ENCODE results near the gene ZNF234. TPM values are rescaled to one million over a fixed set of nuclear protein-coding genes. Genes with fewer than 3 reads are reported as not detected.
"Not testable (repeated sequence)": the region's sequence is repeated elsewhere in the genome, so short reads cannot be mapped to it uniquely, and the experiment has no call there.

The ZNF234 gene
- polyA plus RNA-seq, 1 of the 3 experiments (the other 2 are of a cell fraction): 3.1 TPM

- H3K4me3 ChIP-seq (ENCODE audit: low read depth in 2 of 2, low read length in 1 of 2): no peak overlapping the region
- H3K9me3 ChIP-seq: no peaks in the 10 kb centered on the region
- WGBS (ENCODE audit: low lambda C conversion rate): 17% methylated on average over 2 of the region's 2 CpGs
- no peaks in the 10 kb centered on the region for H3K36me3 ChIP-seq (replicated peaks in 1 of 2; ENCODE audit: control insufficient read depth in 1 of 2, insufficient read depth in 2 of 2, low read length in 1 of 2)
- ChIA-PET CTCF (no interaction called here), POLR2A (no interaction called here)
- H3K4me1 ChIP-seq (ENCODE audit: control insufficient read depth in 1 of 2, insufficient read depth in 2 of 2, low read depth in 1 of 2, low read length in 1 of 2): no peaks in the 10 kb centered on the region; a peak in 1 of 4 replicates
- H3K9me2 ChIP-seq: no peaks in the 10 kb centered on the region
- no peaks in the 10 kb centered on the region for H3K27me3 ChIP-seq (ENCODE audit: insufficient read depth)
- no peaks in the 10 kb centered on the region for H4K20me1 ChIP-seq (ENCODE audit: insufficient read depth)
- TF ChIP-seq TCF12 (IDR thresholded peaks at IDR 0.05) (no peak), FOXJ3 (CRISPR knock-in tag; IDR thresholded peaks at IDR 0.05) (no peak), YY1 (IDR thresholded peaks at IDR 0.05; ENCODE audit: low read depth) (no peak), FOXM1 (IDR thresholded peaks at IDR 0.05; ENCODE audit: low read depth) (no peak), POLR2AphosphoS5 (IDR thresholded peaks at IDR 0.05; ENCODE audit: low read depth, low read length) (no peak), REST (IDR thresholded peaks at IDR 0.05; ENCODE audit: low read depth, low read length) (no peak), ZBTB33 (IDR thresholded peaks at IDR 0.05; ENCODE audit: borderline replicate concordance, low read depth) (no peak), FOSL2 (IDR thresholded peaks at IDR 0.05; ENCODE audit: borderline replicate concordance, low read depth) (no peak), MXI1 (IDR thresholded peaks at IDR 0.05; ENCODE audit: low read depth, low read length) (no peak), TEAD4 (IDR thresholded peaks at IDR 0.05; ENCODE audit: borderline replicate concordance, insufficient read depth) (no peak), JUND (IDR thresholded peaks at IDR 0.05) (no peak)
- no peak overlapping the region for H3K27ac ChIP-seq (ENCODE audit: low read depth in 2 of 2, low read length in 1 of 2)
- no peak overlapping the region for H2AFZ ChIP-seq (ENCODE audit: low read depth)
- DNase-seq: no peak
- H3K4me2 ChIP-seq: no peak overlapping the region
- H3F3A ChIP-seq (replicated peaks; ENCODE audit: insufficient read depth): peaks cover 9% of the 10 kb centered on the region
- no peaks in the 10 kb centered on the region for H3K79me2 ChIP-seq (ENCODE audit: insufficient read depth)
- H3K9ac ChIP-seq: no peak overlapping the region
Measured at GRCh38 chr19:44202974-44203373, 61.6 kb downstream of the ZNF234 start.

- H3K4me1 ChIP-seq (ENCODE audit: control insufficient read depth in 1 of 2, insufficient read depth in 2 of 2, low read depth in 1 of 2, low read length in 1 of 2); H3K27me3 ChIP-seq (ENCODE audit: insufficient read depth); H3K9me3 ChIP-seq; H3K4me2 ChIP-seq; H3K9ac ChIP-seq; H3K36me3 ChIP-seq (replicated peaks in 1 of 2; ENCODE audit: control insufficient read depth in 1 of 2, insufficient read depth in 2 of 2, low read length in 1 of 2); POLR2A ChIA-PET; CTCF ChIA-PET; H3F3A ChIP-seq (replicated peaks; ENCODE audit: insufficient read depth); H2AFZ ChIP-seq (ENCODE audit: low read depth); H3K9me2 ChIP-seq; H4K20me1 ChIP-seq (ENCODE audit: insufficient read depth); H3K4me3 ChIP-seq (ENCODE audit: low read depth in 2 of 2, low read length in 1 of 2); H3K79me2 ChIP-seq (ENCODE audit: insufficient read depth); DNase-seq; H3K27ac ChIP-seq (ENCODE audit: low read depth in 2 of 2, low read length in 1 of 2): not testable (repeated sequence)
- WGBS (ENCODE audit: low lambda C conversion rate): 56% methylated on average over 5 of the region's 31 CpGs
Measured at GRCh38 chr19:44203877-44204276, 62.5 kb downstream of the ZNF234 start.
